PC-9 (cell line): ENCODE data around the gene ZFHX3. TPM values are rescaled to one million over a fixed set of nuclear protein-coding genes. Genes with fewer than 3 reads are reported as not detected.
A peak's percentile ranks its signal among the peaks of the same experiment; 100 is the strongest.

ENCODE experiments used
- BruUV-seq: library from RNA; stranded (reverse); fragments of 400-500 nt; replicated peaks from 2 replicates; lab custom pipeline; 2021; lab: Mats Ljungman, UMichigan
- CTCF ChIA-PET: fragments of 300-600 bp; sonication (Branson Sonifier 250); formaldehyde crosslinking; loops from one replicate; lab custom pipeline; 2022; ENCODE audit warnings: antibody characterized with exemption; lab: Charles Lee
- POLR2A ChIA-PET: fragments of 300-600 bp; sonication (Branson Sonifier 250); formaldehyde crosslinking; loops from one replicate; lab custom pipeline; 2022; ENCODE audit warnings: antibody characterized with exemption; ENCODE audit not compliant: unreplicated experiment; lab: Charles Lee
- DNase-seq, 2 experiments: peaks; one replicate each; pipeline versions ENCODE4 v3.0.0 to v3.0.0-alpha.2; 2015 to 2022; ENCODE audit warnings: mixed read lengths in 1 of 2
- H2AFZ ChIP-seq: fragments of 200-600 bp; sonication (generic); 2 replicates; pipeline ENCODE4 v1.8.1; 2017; ENCODE audit warnings: antibody characterized with exemption
- H3F3A ChIP-seq: fragments of 200-600 bp; sonication (generic); 2 replicates; pipeline ENCODE4 v1.8.1; 2017; ENCODE audit warnings: antibody characterized with exemption, mild to moderate bottlenecking, low read depth; ENCODE audit not compliant: insufficient read depth
- H3K27ac ChIP-seq: fragments of 200-600 bp; sonication (generic); 2 replicates; pipeline ENCODE4 v1.6.1; 2016; ENCODE audit warnings: mixed run types
- H3K27me3 ChIP-seq: fragments of 200-600 bp; sonication (generic); 2 replicates; pipeline ENCODE4 v1.6.1; 2016; ENCODE audit warnings: low read depth, mixed run types; ENCODE audit not compliant: insufficient read depth
- H3K36me3 ChIP-seq: fragments of 200-600 bp; sonication (generic); 2 replicates; pipeline ENCODE4 v1.6.1; 2016; ENCODE audit warnings: low read depth, mixed run types
- H3K4me1 ChIP-seq: fragments of 200-600 bp; sonication (generic); replicated peaks from 2 replicates; pipeline ENCODE4 v1.6.1; 2016; ENCODE audit warnings: mixed run types; ENCODE audit not compliant: insufficient read depth
- H3K4me2 ChIP-seq: fragments of 200-600 bp; sonication (generic); 2 replicates; pipeline ENCODE4 v1.6.1; 2017; ENCODE audit warnings: mixed run types
- H3K4me3 ChIP-seq: fragments of 200-600 bp; sonication (generic); 2 replicates; pipeline ENCODE4 v1.6.1; 2016; ENCODE audit warnings: mixed run types
- H3K79me2 ChIP-seq: fragments of 200-600 bp; sonication (generic); 2 replicates; pipeline ENCODE4 v1.6.1; 2017; ENCODE audit warnings: low read depth, mixed run types
- H3K9me2 ChIP-seq: fragments of 200-600 bp; sonication (generic); 2 replicates; pipeline ENCODE4 v1.8.1; 2017; ENCODE audit warnings: mild to moderate bottlenecking; ENCODE audit not compliant: insufficient read depth
- H3K9me3 ChIP-seq: fragments of 200-600 bp; sonication (generic); 2 replicates; pipeline ENCODE4 v1.8.1; 2016; ENCODE audit warnings: low read depth; ENCODE audit not compliant: insufficient read depth
- H4K20me1 ChIP-seq: fragments of 200-600 bp; sonication (generic); 2 replicates; pipeline ENCODE4 v1.8.1; 2017; ENCODE audit not compliant: insufficient read depth
- CTCF ChIP-seq: fragments of 200-600 bp; sonication (generic); conservative IDR thresholded peaks from 2 replicates; pipeline ENCODE4 v1.6.1; 2017; ENCODE audit warnings: mixed run types, antibody characterized with exemption, mild to moderate bottlenecking, moderate library complexity
- EZH2 ChIP-seq: fragments of 200-600 bp; sonication (generic); IDR thresholded peaks from 2 replicates; pipeline ENCODE4 v1.8.0; 2017; ENCODE audit warnings: antibody characterized with exemption, low read depth
- intact Hi-C: fragments of 100-400 bp; cut with micrococcal nuclease; formaldehyde crosslinking; loops from one replicate; pipeline ENCODE4 v1.10.0; 2022; ENCODE audit not compliant: unreplicated experiment
- total RNA-seq: library from RNA; stranded (reverse); gene quantifications from 2 replicates; pipeline ENCODE4 v1.2.3, GENCODE V29; 2021

ZFHX3 gene
- total RNA-seq, 1 experiment from 2014 or later: 23.1 TPM

GRCh38 chr16:73068541-73069401 is 20.8 kb upstream of the ZFHX3 start:
- peak overlapping the region; percentile 99 for H3K4me2 ChIP-seq
- H3K9me3 ChIP-seq: no peaks in the 10 kb centered on the region
- H3K27me3 ChIP-seq: no peaks in the 10 kb centered on the region
- no peaks in the 10 kb centered on the region for H3K9me2 ChIP-seq
- peak; percentile 59 to 87 for DNase-seq
- 0 out of 2 replicates have a peak overlapping the region, but pooled peaks have one; percentile 27 for H3K4me3 ChIP-seq
- H3K4me1 ChIP-seq: peaks cover 38% of the 10 kb centered on the region
- H3K36me3 ChIP-seq: no peaks in the 10 kb centered on the region
- no peaks in the 10 kb centered on the region for H4K20me1 ChIP-seq
- ChIA-PET CTCF (no interaction called here), POLR2A (interaction anchor here (0.6 kb wide), 2 partner anchors 22 to 947 kb away, joined by 4 to 8 read pairs; no protein-coding TSS in a partner anchor)
- TSS peak; percentile 62 for BruUV-seq
- H3F3A ChIP-seq: peaks cover 24% of the 10 kb centered on the region
- H3K79me2 ChIP-seq: no peaks in the 10 kb centered on the region
- TF ChIP-seq EZH2: no peak
- no peak for TF ChIP-seq CTCF
- intact Hi-C loops: no loop called here
- peak overlapping the region; percentile 92 for H3K27ac ChIP-seq
- H2AFZ ChIP-seq: peak overlapping the region; percentile 70; the same call in 1 of the 2 replicates

GRCh38 chr16:73067671-73068540 is 20.0 kb upstream of the ZFHX3 start:
- intact Hi-C loops: no loop called here
- no peaks in the 10 kb centered on the region for H3K27me3 ChIP-seq
- CTCF ChIA-PET: no interaction called here
- H2AFZ ChIP-seq: peak overlapping the region; percentile 70; the same call in 1 of the 2 replicates
- no TSS peak for BruUV-seq
- peak overlapping the region; percentile 99 for H3K4me2 ChIP-seq
- no peaks in the 10 kb centered on the region for H3K9me3 ChIP-seq
- peak overlapping the region; percentile 92 for H3K27ac ChIP-seq
- POLR2A ChIA-PET: interaction anchor here (0.6 kb wide), 1 partner anchor 946 kb away, joined by 8 read pairs; no protein-coding TSS in a partner anchor
- peaks cover 24% of the 10 kb centered on the region for H3F3A ChIP-seq
- H3K79me2 ChIP-seq: no peaks in the 10 kb centered on the region
- no peak overlapping the region for H3K4me3 ChIP-seq
- no peak for TF ChIP-seq EZH2
- TF ChIP-seq CTCF: no peak
- no peaks in the 10 kb centered on the region for H4K20me1 ChIP-seq
- H3K4me1 ChIP-seq: peaks cover 38% of the 10 kb centered on the region
- no peak for DNase-seq
- no peaks in the 10 kb centered on the region for H3K9me2 ChIP-seq
- no peaks in the 10 kb centered on the region for H3K36me3 ChIP-seq

- Histone ChIP-seq H3K9me3 (no peaks in the 10 kb centered on the region), H3K79me2 (no peaks in the 10 kb centered on the region), H3K4me3 (no peak overlapping the region), H3K9me2 (no peaks in the 10 kb centered on the region), H3F3A (peaks cover 24% of the 10 kb centered on the region), H3K27ac (no peak overlapping the region), H4K20me1 (no peaks in the 10 kb centered on the region), H3K36me3 (no peaks in the 10 kb centered on the region), H3K4me1 (peaks cover 38% of the 10 kb centered on the region), H3K4me2 (no peak overlapping the region), H2AFZ (no peak overlapping the region), H3K27me3 (no peaks in the 10 kb centered on the region)
- no peak for DNase-seq
- intact Hi-C loops: no loop called here
- CTCF ChIA-PET: no interaction called here
- BruUV-seq: no TSS peak
- POLR2A ChIA-PET: no interaction called here
- no peak for TF ChIP-seq EZH2
Observed at GRCh38 chr16:73066927-73067670, 19.2 kb upstream of the ZFHX3 start.
